Ectodermal cell (in vitro differentiated cells): ENCODE results near the gene SCD5.

Source experiments
- H3K27ac ChIP-seq: 2 replicates; pipeline ENCODE4 v1.7.0; 2013; ENCODE audit warnings: mild to moderate bottlenecking, low read depth, low read length; ENCODE audit not compliant: insufficient read depth, poor library complexity, severe bottlenecking
- H3K27me3 ChIP-seq: 2 replicates; pipeline ENCODE4 v1.7.0; 2013; ENCODE audit warnings: mild to moderate bottlenecking, low read length; ENCODE audit not compliant: insufficient read depth, control insufficient read depth, poor library complexity, severe bottlenecking
- H3K36me3 ChIP-seq: one replicate; pipeline ENCODE4 v1.7.0; 2013; ENCODE audit warnings: low read length; ENCODE audit not compliant: control insufficient read depth, insufficient read depth
- H3K4me1 ChIP-seq: one replicate; pipeline ENCODE4 v1.7.0; 2013; ENCODE audit warnings: low read length; ENCODE audit not compliant: control insufficient read depth, insufficient read depth
- H3K4me3 ChIP-seq: 2 replicates; pipeline ENCODE4 v1.7.0; 2013; ENCODE audit warnings: low read depth, low read length, control low read depth; ENCODE audit not compliant: insufficient read depth
- H3K9me3 ChIP-seq: 2 replicates; pipeline ENCODE4 v1.7.0; 2013; ENCODE audit warnings: mild to moderate bottlenecking, low read length, moderate library complexity; ENCODE audit not compliant: control insufficient read depth
- WGBS, 2 experiments: methylation state at CpG; one replicate each; pipeline ENCODE4 v1.1.7; 2013; ENCODE audit warnings: missing lambda C conversion rate in 2 of 2; 5-methylcytosine and 5-hydroxymethylcytosine counted together

The SCD5 gene

GRCh38 chr4:82614838-82615449 is 183.7 kb downstream of the SCD5 start:
- Histone ChIP-seq H3K36me3 (no peaks in the 10 kb centered on the region), H3K27me3 (no peaks in the 10 kb centered on the region), H3K9me3 (no peaks in the 10 kb centered on the region), H3K4me1 (peaks cover 9% of the 10 kb centered on the region), H3K27ac (no peak overlapping the region), H3K4me3 (no peak overlapping the region)
- WGBS, 2 experiments, result 90 to 94% methylated on average over 4 to 5 of the region's 5 CpGs

GRCh38 chr4:82613121-82613520 is 185.5 kb downstream of the SCD5 start:
- no peaks in the 10 kb centered on the region for H3K4me1 ChIP-seq
- no peak overlapping the region for H3K27ac ChIP-seq
- H3K4me3 ChIP-seq, result no peak overlapping the region
- 94 to 96% methylated on average over 3 of the region's 3 CpGs for WGBS, 2 experiments
- H3K9me3 ChIP-seq, result no peaks in the 10 kb centered on the region
- H3K36me3 ChIP-seq, result no peaks in the 10 kb centered on the region
- no peaks in the 10 kb centered on the region for H3K27me3 ChIP-seq

- Histone ChIP-seq H3K9me3 (no peaks in the 10 kb centered on the region), H3K4me3 (no peak overlapping the region), H3K27me3 (no peaks in the 10 kb centered on the region), H3K36me3 (no peaks in the 10 kb centered on the region), H3K4me1 (no peaks in the 10 kb centered on the region), H3K27ac (no peak overlapping the region)
- WGBS, 2 experiments, result 86 to 95% methylated on average over 5 of the region's 5 CpGs
Observed at GRCh38 chr4:82611982-82612381, 186.6 kb downstream of the SCD5 start.

- H3K4me3 ChIP-seq, result no peak overlapping the region
- 88 to 94% methylated on average over 4 of the region's 4 CpGs for WGBS, 2 experiments
- no peaks in the 10 kb centered on the region for H3K36me3 ChIP-seq
Observed at GRCh38 chr4:82611527-82611926, 187.1 kb downstream of the SCD5 start.

GRCh38 chr4:82610041-82610440 is 188.6 kb downstream of the SCD5 start:
- 94 to 97% methylated on average over 2 of the region's 2 CpGs for WGBS, 2 experiments
- Histone ChIP-seq H3K36me3 (no peaks in the 10 kb centered on the region), H3K27ac (no peak overlapping the region), H3K9me3 (no peaks in the 10 kb centered on the region), H3K4me1 (no peaks in the 10 kb centered on the region), H3K27me3 (no peaks in the 10 kb centered on the region), H3K4me3 (no peak overlapping the region)

More at GRCh38 chr4:82611527-82611926, 187.1 kb downstream of the SCD5 start:
- no peak overlapping the region for H3K27ac ChIP-seq
- no peaks in the 10 kb centered on the region for H3K9me3 ChIP-seq
- H3K27me3 ChIP-seq, result no peaks in the 10 kb centered on the region
- no peaks in the 10 kb centered on the region for H3K4me1 ChIP-seq

- WGBS, 2 experiments, result 82 to 88% methylated on average over 7 of the region's 7 CpGs
Observed at GRCh38 chr4:82606622-82607021, 192.0 kb downstream of the SCD5 start.

GRCh38 chr4:82604522-82604921 is 194.1 kb downstream of the SCD5 start:
- no peaks in the 10 kb centered on the region for H3K9me3 ChIP-seq
- H3K4me1 ChIP-seq, result no peaks in the 10 kb centered on the region
- no peaks in the 10 kb centered on the region for H3K36me3 ChIP-seq
- no peaks in the 10 kb centered on the region for H3K27me3 ChIP-seq
- H3K27ac ChIP-seq, result no peak overlapping the region
- WGBS, 2 experiments, result 90 to 97% methylated on average over 1 of the region's 1 CpG
- no peak overlapping the region for H3K4me3 ChIP-seq

More at GRCh38 chr4:82606622-82607021, 192.0 kb downstream of the SCD5 start:
- no peaks in the 10 kb centered on the region for H3K27me3 ChIP-seq
- H3K4me3 ChIP-seq, result no peak overlapping the region
- H3K27ac ChIP-seq, result no peak overlapping the region
- H3K9me3 ChIP-seq, result no peaks in the 10 kb centered on the region
- no peaks in the 10 kb centered on the region for H3K4me1 ChIP-seq
- no peaks in the 10 kb centered on the region for H3K36me3 ChIP-seq

- 92% methylated on average over 5 to 8 of the region's 9 CpGs for WGBS, 2 experiments
- no peak overlapping the region for H3K27ac ChIP-seq
- no peaks in the 10 kb centered on the region for H3K4me1 ChIP-seq
- no peak overlapping the region for H3K4me3 ChIP-seq
- H3K27me3 ChIP-seq, result no peaks in the 10 kb centered on the region
- H3K9me3 ChIP-seq, result no peaks in the 10 kb centered on the region
- no peaks in the 10 kb centered on the region for H3K36me3 ChIP-seq
Observed at GRCh38 chr4:82601242-82602015, 197.2 kb downstream of the SCD5 start.

- Histone ChIP-seq H3K27me3 (no peaks in the 10 kb centered on the region), H3K4me3 (no peak overlapping the region), H3K4me1 (no peaks in the 10 kb centered on the region), H3K9me3 (no peaks in the 10 kb centered on the region), H3K36me3 (no peaks in the 10 kb centered on the region), H3K27ac (no peak overlapping the region)
- 79 to 86% methylated on average over 4 of the region's 4 CpGs for WGBS, 2 experiments
Observed at GRCh38 chr4:82599336-82599735, 199.3 kb downstream of the SCD5 start.

GRCh38 chr4:82594456-82594855 is 204.1 kb downstream of the SCD5 start:
- WGBS, 2 experiments, result 84 to 87% methylated on average over 4 of the region's 4 CpGs
- H3K9me3 ChIP-seq, result no peaks in the 10 kb centered on the region
- H3K4me1 ChIP-seq, result no peaks in the 10 kb centered on the region
- no peak overlapping the region for H3K27ac ChIP-seq
- H3K27me3 ChIP-seq, result no peaks in the 10 kb centered on the region
- H3K4me3 ChIP-seq, result no peak overlapping the region
- H3K36me3 ChIP-seq, result no peaks in the 10 kb centered on the region
